Measurements from ENCODE around the gene FRYL.
"Not testable (repeated sequence)": the region's sequence is repeated elsewhere in the genome, so short reads cannot be mapped to it uniquely, and the experiment has no call there.

Gene FRYL

GRCh38 chr4:48664938-48665337 lies 115.1 kb downstream of the FRYL start:
- no peak for DNase-seq (ENCODE audit: low read depth, low spot score)

- no peak for DNase-seq (ENCODE audit: low read depth, low spot score)
Measured at GRCh38 chr4:48661391-48661790, 118.7 kb downstream of the FRYL start.

DNA sequence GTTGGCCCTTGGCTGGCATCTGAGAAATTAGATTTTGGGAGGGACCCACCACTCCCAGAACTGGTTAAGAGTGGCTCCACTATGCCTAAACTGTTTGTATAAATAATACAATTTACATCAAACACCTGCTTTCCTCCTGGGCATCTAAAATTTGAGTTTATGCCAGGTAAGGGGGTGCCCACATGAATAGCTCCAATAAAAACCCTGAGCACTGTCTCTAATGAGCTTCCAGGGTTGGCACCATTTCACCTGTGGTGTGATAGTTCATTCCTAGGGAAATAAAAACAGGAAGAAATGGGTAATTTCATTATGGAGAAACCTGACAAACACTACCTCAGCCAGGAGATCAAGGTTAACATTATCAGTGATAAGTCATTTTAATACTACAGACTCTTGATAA lies 119.7 kb downstream of the FRYL start:
- DNase-seq (ENCODE audit: low read depth, low spot score): no peak

GRCh38 chr4:48654015-48654664 lies 125.9 kb downstream of the FRYL start:
- DNase-seq (ENCODE audit: low read depth, low spot score): no peak

GRCh38 chr4:48653217-48654014 lies 126.7 kb downstream of the FRYL start:
- peak; percentile 43 for DNase-seq (ENCODE audit: low read depth, low spot score)

DNA sequence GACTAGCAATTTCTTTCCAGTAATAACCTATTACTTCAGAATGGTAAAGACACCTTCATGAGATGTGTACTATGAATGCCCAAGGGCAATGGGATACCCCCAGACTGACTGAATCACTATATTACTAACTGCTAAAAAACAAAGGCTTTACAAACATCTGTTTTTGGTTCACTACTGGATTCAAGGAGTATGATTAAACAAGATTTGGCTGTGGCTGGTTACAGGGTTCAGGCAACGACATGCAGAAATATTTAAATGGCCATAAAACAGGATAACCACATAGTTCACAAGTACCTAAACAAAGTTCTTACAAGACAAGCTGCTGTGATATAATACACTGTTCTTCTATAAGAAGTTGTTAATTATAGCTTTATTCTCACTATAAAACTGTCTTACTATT lies 128.2 kb downstream of the FRYL start:
- no peak for DNase-seq (ENCODE audit: low read depth, low spot score)

DNA sequence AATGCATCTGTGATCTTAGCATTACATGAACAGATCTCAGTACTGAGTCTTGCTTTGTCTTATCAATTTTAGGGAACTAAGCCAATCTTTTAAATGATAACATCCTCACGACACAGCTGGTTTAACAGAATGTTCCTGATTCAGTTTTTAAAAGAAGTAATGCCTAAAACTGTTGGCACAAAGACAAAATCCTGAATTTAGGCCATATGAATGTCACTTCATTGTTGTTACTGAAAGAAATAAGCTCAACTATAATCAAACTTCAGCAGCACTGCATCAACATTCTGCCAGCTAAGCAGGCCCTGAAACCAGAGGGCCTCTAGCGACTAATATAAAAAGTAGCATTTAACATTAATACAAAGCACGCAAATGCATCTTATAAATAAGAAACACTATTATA lies 130.6 kb downstream of the FRYL start:
- no peak for DNase-seq (ENCODE audit: low read depth, low spot score)

DNA sequence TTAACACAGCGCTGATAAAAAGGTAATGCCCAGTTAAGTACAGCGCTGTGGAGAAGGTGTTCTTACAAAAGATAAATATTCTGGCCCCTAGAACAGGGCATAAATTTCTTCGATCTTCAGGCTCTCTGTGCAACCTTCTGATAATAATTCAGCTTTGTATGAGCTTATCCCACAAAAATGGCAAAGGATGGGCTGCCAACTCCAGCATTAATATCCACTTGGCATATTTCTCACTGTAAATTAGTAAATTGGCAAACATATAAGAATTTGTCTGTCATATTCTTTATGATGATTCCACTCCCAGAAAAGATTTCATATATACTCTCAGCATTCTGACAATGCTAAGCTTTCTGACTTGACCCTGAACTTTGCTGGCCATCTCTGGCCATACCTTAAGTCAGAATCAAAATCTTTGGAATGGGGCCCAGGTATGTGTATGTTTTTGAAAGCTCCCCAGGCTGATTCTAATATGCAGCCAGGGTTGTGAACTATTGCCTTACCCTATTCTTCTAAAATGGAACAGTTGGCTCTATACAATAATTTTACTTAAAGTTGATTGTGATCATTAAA lies 134.8 kb downstream of the FRYL start:
- no peak for DNase-seq (ENCODE audit: low read depth, low spot score)

- no peak for DNase-seq (ENCODE audit: low read depth, low spot score)
Measured at GRCh38 chr4:48642421-48643374, 137.4 kb downstream of the FRYL start.

DNA sequence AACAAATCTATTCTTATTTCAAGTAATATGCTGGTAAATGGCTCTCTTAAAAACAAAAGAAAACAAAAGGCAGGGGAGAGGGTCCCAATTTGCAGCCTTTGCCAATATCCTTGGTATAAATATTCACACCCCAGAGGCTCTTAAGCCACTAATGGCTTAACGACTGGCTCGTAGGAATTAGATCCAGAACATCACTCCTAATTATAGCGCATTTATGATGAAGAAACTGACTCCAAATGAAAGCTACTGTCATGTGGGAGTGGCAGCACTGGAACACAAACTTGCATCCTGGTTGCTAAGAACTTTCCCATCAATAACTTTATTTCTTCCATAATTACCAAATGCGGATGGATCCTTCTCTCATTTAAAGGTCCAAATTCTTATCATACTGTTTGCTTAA lies 138.7 kb downstream of the FRYL start:
- DNase-seq (ENCODE audit: low read depth, low spot score): no peak

GRCh38 chr4:48640699-48641098 lies 139.4 kb downstream of the FRYL start:
- no peak for DNase-seq (ENCODE audit: low read depth, low spot score)

DNA sequence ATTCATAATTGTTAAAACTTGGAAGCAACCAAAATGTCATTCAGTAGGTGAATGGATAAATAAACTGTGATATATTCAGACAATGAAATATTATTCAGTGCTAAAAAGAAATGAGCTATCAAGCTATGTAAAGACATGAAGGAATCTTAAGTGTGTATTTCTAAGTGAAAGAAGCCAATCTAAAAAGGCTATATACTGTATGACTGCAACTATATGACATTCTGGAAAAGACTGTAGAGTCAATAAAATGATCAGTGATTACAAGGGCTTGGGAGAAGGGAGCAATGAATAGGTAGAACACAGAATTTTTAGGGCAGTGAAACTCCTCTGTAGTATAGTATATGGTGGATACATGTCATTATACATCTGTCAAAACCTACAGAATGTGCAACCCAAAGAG lies 139.9 kb downstream of the FRYL start:
- DNase-seq (ENCODE audit: low read depth, low spot score): no peak

GRCh38 chr4:48639807-48640206 lies 140.3 kb downstream of the FRYL start:
- no peak for DNase-seq (ENCODE audit: low read depth, low spot score)

DNA sequence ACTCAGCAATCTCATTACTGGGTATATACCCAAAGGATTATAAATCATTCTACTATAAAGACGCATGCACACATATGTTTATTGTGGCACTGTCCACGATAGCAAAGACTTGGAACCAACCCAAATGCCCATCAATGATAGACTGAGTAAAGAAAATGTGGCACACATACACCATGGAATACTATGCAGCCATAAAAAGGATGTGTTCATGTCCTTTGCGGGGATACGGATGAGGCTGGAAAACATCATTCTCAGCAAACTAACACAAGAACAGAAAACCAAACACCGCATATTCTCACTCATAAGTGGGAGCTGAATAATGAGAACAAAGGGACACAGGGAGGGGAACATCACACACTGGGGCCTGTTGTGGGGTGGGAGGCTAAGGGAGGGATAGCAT lies 141.5 kb downstream of the FRYL start:
- not testable (repeated sequence) for DNase-seq (ENCODE audit: low read depth, low spot score)

DNA sequence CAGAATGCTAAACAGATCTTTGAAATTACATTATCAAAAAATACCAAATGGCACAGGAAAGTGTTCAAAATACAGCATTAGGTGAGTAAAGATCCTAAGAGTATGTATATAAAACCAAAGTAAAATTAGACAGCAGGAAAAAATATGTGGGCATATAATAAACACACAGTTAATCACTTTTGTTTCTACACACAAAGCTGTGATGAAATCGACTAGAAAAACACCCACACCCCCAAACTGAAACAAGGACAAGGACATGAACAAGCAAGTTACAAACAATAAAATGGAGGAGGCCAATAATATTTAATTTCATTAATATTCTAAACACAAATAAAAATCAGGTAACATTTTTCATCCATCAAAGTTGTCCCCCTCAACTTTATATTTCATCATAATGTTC lies 143.2 kb downstream of the FRYL start:
- DNase-seq (ENCODE audit: low read depth, low spot score): no peak

GRCh38 chr4:48635980-48636379 lies 144.1 kb downstream of the FRYL start:
- DNase-seq (ENCODE audit: low read depth, low spot score): no peak

DNA sequence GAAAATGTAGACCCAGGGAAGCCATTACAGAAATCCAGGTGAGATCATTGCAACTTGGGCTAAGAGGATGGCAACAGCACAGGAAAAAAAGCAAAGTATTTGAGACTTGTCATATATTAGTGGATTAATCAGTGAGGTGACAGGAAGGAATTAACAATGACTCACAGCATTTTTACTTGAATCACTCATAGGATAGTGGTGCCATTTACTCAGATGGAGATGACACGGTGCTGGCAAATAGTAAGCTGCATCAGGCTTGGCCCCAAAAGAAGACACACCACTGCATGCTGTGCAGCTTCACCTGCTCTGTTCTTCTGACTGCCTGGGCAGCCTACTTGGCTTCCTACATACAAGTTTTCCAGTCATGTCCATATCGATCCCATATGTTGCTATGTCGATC lies 144.8 kb downstream of the FRYL start:
- no peak for DNase-seq (ENCODE audit: low read depth, low spot score)

GRCh38 chr4:48634688-48635308 lies 145.3 kb downstream of the FRYL start:
- DNase-seq (ENCODE audit: low read depth, low spot score): no peak

- DNase-seq (ENCODE audit: low read depth, low spot score): no peak
Measured at GRCh38 chr4:48633657-48634056, 146.4 kb downstream of the FRYL start.

GRCh38 chr4:48629458-48629857 lies 150.6 kb downstream of the FRYL start:
- no peak for DNase-seq (ENCODE audit: low read depth, low spot score)

GRCh38 chr4:48623182-48623780 lies 156.8 kb downstream of the FRYL start:
- DNase-seq (ENCODE audit: low read depth, low spot score): no peak

Measured in activated CD4-positive, CD25-positive, alpha-beta regulatory T cell treated with anti-CD3 and anti-CD28 coated beads, Interleukin-2, amount 50 U/mL, for 16 hours (primary cell).